B cell (primary cell): Measurements from ENCODE around the gene PAMR1. TPM values are rescaled to one million over a fixed set of nuclear protein-coding genes. Genes with fewer than 3 reads are reported as not detected.

Source experiments
- ATAC-seq: fragments of 200-7000 bp; cut with Tn5 transposase; one replicate; pipeline ENCODE4 v1.10.0; 2021; ENCODE audit warnings: low read depth, mild to moderate bottlenecking, moderate number of reproducible peaks, moderate library complexity
- CTCF ChIA-PET: fragments of 350-600 bp; sonication (Branson Sonifier 250); formaldehyde crosslinking; loops from one replicate; lab custom pipeline; 2021; ENCODE audit warnings: antibody characterized with exemption, inconsistent platforms; lab: Charles Lee
- POLR2A ChIA-PET: fragments of 350-600 bp; sonication (Branson Sonifier 250); formaldehyde crosslinking; loops from one replicate; lab custom pipeline; 2021; ENCODE audit warnings: antibody characterized with exemption; lab: Charles Lee
- DNase-seq: peaks from one replicate; pipeline ENCODE4 v3.0.0; 2013
- H2AFZ ChIP-seq: 2 replicates; pipeline ENCODE4 v1.6.1; 2012; ENCODE audit warnings: mild to moderate bottlenecking, low read depth, low read length; ENCODE audit not compliant: insufficient read depth, poor library complexity, severe bottlenecking
- H3K27ac ChIP-seq, 2 donors: 1 replicate in 1 of 2; 2 replicates in 1 of 2; pipeline ENCODE4 v1.5.1; 2012 to 2013; ENCODE audit warnings: low read length in 2 of 2, mild to moderate bottlenecking in 2 of 2, moderate library complexity in 1 of 2
- H3K27me3 ChIP-seq, 4 experiments: fragments of 200-600 bp in 1 of 4; sonication (generic) in 1 of 4; replicated peaks in 1 of 4; 1 replicate in 2 of 4; 2 replicates in 2 of 4; pipeline versions ENCODE4 v1.6.1 to v1.7.0; 2013 to 2016; ENCODE audit warnings: low read length in 3 of 4, mild to moderate bottlenecking in 2 of 4, mixed read lengths in 1 of 4, moderate library complexity in 1 of 4; ENCODE audit not compliant: insufficient read depth in 4 of 4, control insufficient read depth in 3 of 4; ENCODE audit errors: control extremely low read depth in 1 of 4
- H3K36me3 ChIP-seq, 2 experiments: replicated peaks in 1 of 2; 1 replicate in 1 of 2; 2 replicates in 1 of 2; pipeline versions ENCODE4 v1.6.1 to v1.7.1; 2013; ENCODE audit warnings: low read length in 1 of 2; ENCODE audit not compliant: insufficient read depth in 2 of 2, control insufficient read depth in 1 of 2; ENCODE audit errors: control extremely low read depth in 1 of 2, extremely low read depth in 1 of 2
- H3K4me1 ChIP-seq, 2 donors: fragments of 200-600 bp in 1 of 2; sonication (generic) in 1 of 2; 1 replicate in 1 of 2; 2 replicates in 1 of 2; pipeline versions ENCODE4 v1.5.1 to v1.6.1; 2013 to 2017; ENCODE audit warnings: low read length in 2 of 2; ENCODE audit not compliant: control insufficient read depth in 2 of 2, insufficient read depth in 2 of 2
- H3K4me2 ChIP-seq: replicated peaks from 2 replicates; pipeline ENCODE3; 2012; ENCODE audit warnings: mild to moderate bottlenecking, low read depth, low read length; ENCODE audit not compliant: poor library complexity, severe bottlenecking
- H3K4me3 ChIP-seq, 5 experiments: fragments of 200-600 bp in 1 of 5; sonication (generic) in 1 of 5; 1 replicate in 3 of 5; 2 replicates in 2 of 5; pipeline versions ENCODE4 v1.5.1 to v1.7.0; 2011 to 2016; ENCODE audit warnings: low read length in 4 of 5, mild to moderate bottlenecking in 4 of 5, low read depth in 2 of 5, control low read depth in 1 of 5, moderate library complexity in 1 of 5; ENCODE audit not compliant: insufficient read depth in 1 of 5; ENCODE audit errors: control extremely low read depth in 1 of 5, extremely low read depth in 1 of 5
- H3K79me2 ChIP-seq: fragments of 200-600 bp; sonication (generic); one replicate; pipeline ENCODE4 v1.6.0; 2016; ENCODE audit warnings: low read length; ENCODE audit not compliant: control insufficient read depth, insufficient read depth
- H3K9ac ChIP-seq: fragments of 200-600 bp; sonication (generic); 2 replicates; pipeline ENCODE4 v1.6.1; 2017; ENCODE audit warnings: mild to moderate bottlenecking, low read length, moderate library complexity
- H3K9me3 ChIP-seq, 3 donors: one replicate each; pipeline versions ENCODE4 v1.6.1 to v1.7.1; 2013; ENCODE audit warnings: low read length in 2 of 3; ENCODE audit not compliant: control insufficient read depth in 2 of 3, insufficient read depth in 1 of 3; ENCODE audit errors: control extremely low read depth in 1 of 3
- H4K20me1 ChIP-seq: 2 replicates; pipeline ENCODE4 v1.6.0; 2012; ENCODE audit warnings: mild to moderate bottlenecking, low read length; ENCODE audit not compliant: insufficient read depth, control insufficient read depth, poor library complexity, severe bottlenecking
- H3K27ac Mint-ChIP-seq: one replicate; pipeline ENCODE4 v1.8.0; 2021; ENCODE audit warnings: mixed read lengths
- H3K27me3 Mint-ChIP-seq: one replicate; pipeline ENCODE4 v1.8.0; 2021; ENCODE audit warnings: mixed read lengths
- H3K4me1 Mint-ChIP-seq: one replicate; pipeline ENCODE4 v1.8.0; 2021; ENCODE audit warnings: mixed read lengths
- H3K4me3 Mint-ChIP-seq: one replicate; pipeline ENCODE4 v1.8.0; 2021; ENCODE audit warnings: mixed read lengths
- H3K9me3 Mint-ChIP-seq: one replicate; pipeline ENCODE4 v1.8.0; 2022; ENCODE audit warnings: mixed read lengths; ENCODE audit not compliant: insufficient read depth
- EZH2 ChIP-seq: IDR thresholded peaks from 2 replicates; pipeline ENCODE4 v1.6.1; 2012; ENCODE audit warnings: borderline replicate concordance, low read depth, mild to moderate bottlenecking, moderate library complexity, low read length; ENCODE audit not compliant: insufficient read depth, poor library complexity, severe bottlenecking
- WGBS: methylation state at CpG from one replicate; pipeline ENCODE4 v1.1.5; 2013; ENCODE audit warnings: missing lambda C conversion rate; ENCODE audit not compliant: insufficient coverage; 5-methylcytosine and 5-hydroxymethylcytosine counted together
- intact Hi-C: fragments of 100-400 bp; cut with micrococcal nuclease; formaldehyde crosslinking; loops from one replicate; pipeline ENCODE4 v1.10.0; 2022
- polyA plus RNA-seq: library from polyadenylated mRNA; depleted of rRNA; stranded (reverse); fragments of >200 nt; gene quantifications from 2 replicates; pipeline ENCODE4 v1.2.3, GENCODE V29; 2012
- total RNA-seq, 2 donors: library from RNA; stranded (reverse); fragments of 120-200 nt in 1 of 2; gene quantifications; 1 replicate in 1 of 2; 2 replicates in 1 of 2; pipeline versions ENCODE4 v1.2.3 to v1.2.4, GENCODE V29; 2013 to 2022
- TF ChIP-seq, protein P1 (sequence below): fragments of 200-600 bp; IDR thresholded peaks from one replicate; pipeline ENCODE4 v1.8.0; 2022; ENCODE audit warnings: antibody characterized with exemption, mild to moderate bottlenecking

Gene PAMR1
- total and polyA plus RNA-seq, 2 donors (not counting 1 experiment from before 2014, with no cell fraction given) = not detected

DNA sequence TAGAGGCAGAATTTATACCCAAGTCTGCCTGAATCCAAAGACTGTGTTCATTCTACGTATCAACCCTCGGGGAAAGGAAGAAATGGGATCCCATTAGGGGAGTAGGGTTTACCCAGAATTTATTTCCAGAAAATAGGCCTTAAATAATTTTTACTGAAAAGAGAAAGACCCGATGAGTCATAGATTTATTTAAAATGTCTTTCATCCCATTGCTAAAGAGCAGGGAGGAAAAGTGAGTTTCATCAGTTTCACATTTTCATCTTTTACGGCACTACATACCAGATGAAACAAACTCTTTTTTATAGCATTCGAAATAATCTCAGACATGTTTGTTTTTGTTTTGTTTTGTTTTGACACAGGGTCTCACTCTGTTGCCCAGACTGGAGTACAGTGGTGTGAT, 137.4 kb downstream of the PAMR1 start:
- ATAC-seq = no peak
- Histone ChIP-seq H3K79me2 (no peaks in the 10 kb centered on the region), H3K4me2 (no peak overlapping the region), H4K20me1 (no peaks in the 10 kb centered on the region), H3K9me3 (no peaks in the 10 kb centered on the region), H3K27ac (no peak overlapping the region), H3K4me3 (no peak overlapping the region), H2AFZ (no peak overlapping the region), H3K9ac (no peak overlapping the region), H3K36me3 (no peaks in the 10 kb centered on the region), H3K4me1 (peaks cover 10 to 18% of the 10 kb centered on the region in 2 donors), H3K27me3 (no peaks in the 10 kb centered on the region)
- TF ChIP-seq, protein P1, sequence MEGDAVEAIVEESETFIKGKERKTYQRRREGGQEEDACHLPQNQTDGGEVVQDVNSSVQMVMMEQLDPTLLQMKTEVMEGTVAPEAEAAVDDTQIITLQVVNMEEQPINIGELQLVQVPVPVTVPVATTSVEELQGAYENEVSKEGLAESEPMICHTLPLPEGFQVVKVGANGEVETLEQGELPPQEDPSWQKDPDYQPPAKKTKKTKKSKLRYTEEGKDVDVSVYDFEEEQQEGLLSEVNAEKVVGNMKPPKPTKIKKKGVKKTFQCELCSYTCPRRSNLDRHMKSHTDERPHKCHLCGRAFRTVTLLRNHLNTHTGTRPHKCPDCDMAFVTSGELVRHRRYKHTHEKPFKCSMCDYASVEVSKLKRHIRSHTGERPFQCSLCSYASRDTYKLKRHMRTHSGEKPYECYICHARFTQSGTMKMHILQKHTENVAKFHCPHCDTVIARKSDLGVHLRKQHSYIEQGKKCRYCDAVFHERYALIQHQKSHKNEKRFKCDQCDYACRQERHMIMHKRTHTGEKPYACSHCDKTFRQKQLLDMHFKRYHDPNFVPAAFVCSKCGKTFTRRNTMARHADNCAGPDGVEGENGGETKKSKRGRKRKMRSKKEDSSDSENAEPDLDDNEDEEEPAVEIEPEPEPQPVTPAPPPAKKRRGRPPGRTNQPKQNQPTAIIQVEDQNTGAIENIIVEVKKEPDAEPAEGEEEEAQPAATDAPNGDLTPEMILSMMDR = no peak
- TF ChIP-seq EZH2 = no peak
- Mint-ChIP-seq H3K27me3 (no peaks in the 10 kb centered on the region), H3K27ac (no peak overlapping the region), H3K4me3 (no peak overlapping the region), H3K4me1 (peaks cover 23% of the 10 kb centered on the region), H3K9me3 (no peaks in the 10 kb centered on the region)
- ChIA-PET CTCF (interaction anchor here (0.7 to 11.8 kb wide), 16 partner anchors 12 to 874 kb away, joined by 3 to 248 read pairs (median 3); partner anchors contain the start of gene ELF5), POLR2A (no interaction called here)
- WGBS = no CpG with 5 or more reads among the region's 5 CpGs
- DNase-seq = no peak
- intact Hi-C loops = no loop called here

DNA sequence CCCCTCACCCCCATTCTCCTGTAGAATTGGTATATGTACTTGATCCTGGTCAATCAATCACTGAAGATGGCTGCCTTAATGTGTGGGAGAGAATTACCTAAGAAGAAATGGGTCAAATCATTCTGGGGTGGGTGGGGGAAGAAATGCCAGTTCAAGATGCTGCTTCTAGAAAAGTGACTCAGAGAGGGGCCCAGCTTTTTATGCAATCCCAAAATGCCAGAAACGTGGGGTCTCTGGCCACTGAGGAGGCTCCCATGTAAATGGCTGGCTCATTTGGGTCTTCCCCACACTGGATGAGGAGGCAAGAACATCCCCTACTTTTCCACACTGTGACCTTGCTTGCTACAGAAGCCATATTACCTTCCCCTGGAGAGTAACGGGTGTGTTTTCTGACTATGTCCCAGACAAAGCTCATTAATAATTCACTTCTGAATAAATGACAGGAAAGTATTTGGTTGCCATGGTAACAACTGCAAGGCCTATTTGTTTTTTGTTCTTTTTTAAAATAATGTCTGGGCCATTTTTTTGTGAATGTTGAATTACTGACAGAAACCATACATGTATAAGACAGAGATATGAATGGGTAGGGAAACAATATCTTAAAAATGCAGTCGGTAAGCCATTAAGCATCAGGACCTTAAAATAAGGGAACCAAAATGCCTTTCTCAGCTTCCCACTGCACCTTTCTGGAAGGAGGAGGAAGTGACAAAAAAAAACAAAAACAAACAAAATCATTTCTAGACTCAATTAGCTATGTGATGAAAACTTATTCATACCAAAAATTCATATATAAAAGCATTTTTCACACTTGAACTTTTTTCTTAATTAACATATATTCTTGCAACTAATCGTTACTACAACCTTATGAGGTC, 138.1 kb downstream of the PAMR1 start:
- TF ChIP-seq, protein P1 = peak; percentile 58
- TF ChIP-seq EZH2 = no peak
- H3K27ac ChIP-seq = no peak overlapping the region
- no peak for DNase-seq
- no peak overlapping the region for H3K4me3 ChIP-seq
- 77% methylated on average over 1 of the region's 4 CpGs for WGBS
- H3K27me3 ChIP-seq = no peaks in the 10 kb centered on the region
- H3K4me2 ChIP-seq = no peak overlapping the region
- Mint-ChIP-seq H3K27me3 (no peaks in the 10 kb centered on the region), H3K27ac (no peak overlapping the region), H3K4me3 (no peak overlapping the region), H3K9me3 (no peaks in the 10 kb centered on the region), H3K4me1 (peaks cover 23% of the 10 kb centered on the region)
- CTCF ChIA-PET = interaction anchor here (0.7 to 11.8 kb wide), 20 partner anchors 9 to 873 kb away, joined by 3 to 248 read pairs (median 3); partner anchors contain the start of gene ELF5
- H2AFZ ChIP-seq = no peak overlapping the region
- H3K9ac ChIP-seq = no peak overlapping the region
- no peaks in the 10 kb centered on the region for H3K79me2 ChIP-seq
- POLR2A ChIA-PET = interaction anchor here (0.5 kb wide), 1 partner anchor 464 kb away, joined by 3 read pairs; no protein-coding TSS in a partner anchor
- ATAC-seq = no peak
- intact Hi-C loops = no loop called here
- H4K20me1 ChIP-seq = no peaks in the 10 kb centered on the region
- no peaks in the 10 kb centered on the region for H3K9me3 ChIP-seq
- H3K4me1 ChIP-seq = peaks cover 10 to 18% of the 10 kb centered on the region in 2 donors
- H3K36me3 ChIP-seq = no peaks in the 10 kb centered on the region
